HCT116 (cell line): ENCODE results near the gene REG1B. TPM values are rescaled to one million over a fixed set of nuclear protein-coding genes. Genes with fewer than 3 reads are reported as not detected.

Source experiments
- ATAC-seq: fragments of 200-7000 bp; cut with Tn5 transposase; 2 replicates; pipeline ENCODE4 v1.9.1; 2020; ENCODE audit warnings: mild to moderate bottlenecking, moderate library complexity
- BruUV-seq: library from RNA; stranded (reverse); fragments of 400-500 nt; replicated peaks from 2 replicates; lab custom pipeline; 2021; lab: Mats Ljungman, UMichigan
- CTCF ChIA-PET: fragments of 300-600 bp; sonication (Branson Sonifier 250); formaldehyde crosslinking; loops from one replicate; lab custom pipeline; 2021; ENCODE audit warnings: antibody characterized with exemption; lab: Charles Lee
- POLR2A ChIA-PET: fragments of 300-600, 350-600 bp; sonication (Branson Sonifier 250); formaldehyde crosslinking; loops from one replicate; lab custom pipeline; 2021; ENCODE audit warnings: antibody characterized with exemption; lab: Charles Lee
- RAD21 ChIA-PET, 2 experiments: fragments of 300-600 bp; sonication (Branson Sonifier 250); formaldehyde crosslinking; loops; one replicate each; lab custom pipeline; 2023; ENCODE audit warnings: low total read pairs in 2 of 2; ENCODE audit not compliant: uncharacterized antibody in 2 of 2, unreplicated experiment in 2 of 2, low non-redundant PET in 1 of 2; lab: Charles Lee
- DNase-seq: peaks from one replicate; pipeline ENCODE4 v3.0.0-alpha.2; 2010; ENCODE audit warnings: low read depth, low spot score
- H2AFZ ChIP-seq: fragments of 200-600 bp; shearing (Covaris generic), sonication (generic); 2 replicates; pipeline ENCODE4 v1.6.1; 2017; ENCODE audit warnings: low read depth, mixed run types, mixed read lengths, antibody characterized with exemption, low read length; ENCODE audit not compliant: poor library complexity, severe bottlenecking
- H3K27ac ChIP-seq: 2 replicates; pipeline ENCODE4 v1.5.1; 2012; ENCODE audit warnings: low read depth, low read length
- H3K27me3 ChIP-seq: fragments of 200-600 bp; sonication (generic); 2 replicates; pipeline ENCODE4 v1.6.1; 2016; ENCODE audit warnings: mixed run types, low read length, mixed read lengths; ENCODE audit not compliant: insufficient read depth
- H3K36me3 ChIP-seq, 2 experiments: fragments of 200-500 bp in 1 of 2; fragments of 200-600 bp in 1 of 2; sonication (Bioruptor generic) in 1 of 2; sonication (generic) in 1 of 2; 2 replicates each; pipeline versions ENCODE4 v1.5.1 to v1.6.1; 2014 to 2016; ENCODE audit warnings: low read length in 2 of 2, inconsistent platforms in 1 of 2, mixed read lengths in 1 of 2, mixed run types in 1 of 2; ENCODE audit not compliant: insufficient read depth in 2 of 2, control insufficient read depth in 1 of 2
- H3K4me1 ChIP-seq, 2 experiments: fragments of 200-600 bp in 1 of 2; sonication (generic) in 1 of 2; 2 replicates each; pipeline versions ENCODE4 v1.5.1 to v1.6.1; 2012 to 2017; ENCODE audit warnings: low read length in 2 of 2, inconsistent platforms in 1 of 2, mild to moderate bottlenecking in 1 of 2, mixed read lengths in 1 of 2, mixed run types in 1 of 2, moderate library complexity in 1 of 2; ENCODE audit not compliant: insufficient read depth in 2 of 2, control insufficient read depth in 1 of 2
- H3K4me2 ChIP-seq: fragments of 200-600 bp; sonication (generic); 2 replicates; pipeline ENCODE4 v1.6.1; 2017; ENCODE audit warnings: mixed run types, low read length, mixed read lengths
- H3K4me3 ChIP-seq, 2 experiments: fragments of 200-600 bp in 1 of 2; sonication (generic) in 1 of 2; replicated peaks in 1 of 2; 2 replicates each; pipeline ENCODE4 v1.5.1; 2011 to 2016; ENCODE audit warnings: low read length in 2 of 2, control low read depth in 1 of 2, low read depth in 1 of 2, mild to moderate bottlenecking in 1 of 2, mixed read lengths in 1 of 2, mixed run types in 1 of 2
- H3K79me2 ChIP-seq: fragments of 200-600 bp; sonication (generic); 2 replicates; pipeline ENCODE4 v1.6.1; 2017; ENCODE audit warnings: mild to moderate bottlenecking, mixed run types, low read length, moderate library complexity, mixed read lengths; ENCODE audit not compliant: insufficient read depth
- H3K9ac ChIP-seq: fragments of 200-600 bp; sonication (generic); 2 replicates; pipeline ENCODE4 v1.6.1; 2016; ENCODE audit warnings: low read length, mixed read lengths
- H3K9me2 ChIP-seq: fragments of 200-600 bp; sonication (generic), shearing (Covaris generic); 2 replicates; pipeline ENCODE4 v1.6.1; 2017; ENCODE audit warnings: mixed run types, mild to moderate bottlenecking, moderate library complexity; ENCODE audit not compliant: insufficient read depth
- H3K9me3 ChIP-seq, 2 experiments: fragments of 200-500 bp in 1 of 2; fragments of 200-600 bp in 1 of 2; sonication (Bioruptor generic) in 1 of 2; sonication (generic) in 1 of 2; 2 replicates each; pipeline ENCODE4 v1.6.1; 2014 to 2017; ENCODE audit warnings: low read length in 2 of 2, mixed read lengths in 2 of 2, inconsistent platforms in 1 of 2, low read depth in 1 of 2, mild to moderate bottlenecking in 1 of 2, mixed run types in 1 of 2, moderate library complexity in 1 of 2; ENCODE audit not compliant: control insufficient read depth in 1 of 2, insufficient read depth in 1 of 2
- H4K20me1 ChIP-seq: fragments of 200-600 bp; sonication (generic), shearing (Covaris generic); 2 replicates; pipeline ENCODE4 v1.6.1; 2017; ENCODE audit warnings: mixed run types, mild to moderate bottlenecking, moderate library complexity; ENCODE audit not compliant: insufficient read depth
- CTCF ChIP-seq, 3 experiments: fragments of 200-600 bp in 1 of 3; sonication (generic) in 1 of 3; IDR thresholded peaks in 2 of 3; conservative IDR thresholded peaks in 1 of 3; 2 replicates each; pipeline ENCODE4 v1.5.1; 2012 to 2017; ENCODE audit warnings: low read depth in 2 of 3, low read length in 2 of 3, antibody characterized with exemption in 1 of 3, borderline replicate concordance in 1 of 3, control low read depth in 1 of 3, mild to moderate bottlenecking in 1 of 3, mixed read lengths in 1 of 3, mixed run types in 1 of 3, moderate library complexity in 1 of 3; ENCODE audit not compliant: insufficient read depth in 1 of 3
- ELF1 ChIP-seq: IDR thresholded peaks from 2 replicates; pipeline ENCODE4 v1.6.1; 2012; ENCODE audit warnings: low read depth, borderline replicate concordance
- EZH2 ChIP-seq: fragments of 200-600 bp; sonication (generic); IDR thresholded peaks from 2 replicates; pipeline ENCODE4 v1.6.1; 2017; ENCODE audit warnings: antibody characterized with exemption, mixed run types
- FOSL1 ChIP-seq: IDR thresholded peaks from 2 replicates; pipeline ENCODE4 v1.6.1; 2012; ENCODE audit warnings: low read depth
- POLR2AphosphoS5 ChIP-seq: IDR thresholded peaks from 2 replicates; pipeline ENCODE4 v1.6.1; 2011; ENCODE audit warnings: mild to moderate bottlenecking, low read depth, low read length, moderate library complexity
- SIN3A ChIP-seq: IDR thresholded peaks from 2 replicates; pipeline ENCODE4 v1.6.1; 2012; ENCODE audit warnings: low read depth
- TCF7L2 ChIP-seq: IDR thresholded peaks from 2 replicates; pipeline ENCODE4 v1.7.0; 2011; ENCODE audit warnings: borderline replicate concordance, inconsistent platforms; ENCODE audit not compliant: insufficient read depth, insufficient read length; ENCODE audit errors: extremely low read depth
- ZNF274 ChIP-seq: fragments of 200-500 bp; sonication (Bioruptor generic); IDR thresholded peaks from 2 replicates; pipeline ENCODE4 v1.6.1; 2014; ENCODE audit warnings: mild to moderate bottlenecking, low read depth, low read length, inconsistent platforms
- intact Hi-C: fragments of 100-400 bp; cut with micrococcal nuclease; formaldehyde crosslinking; loops from 2 replicates; pipeline ENCODE4 v1.10.0; 2022
- total RNA-seq: library from RNA; stranded (reverse); gene quantifications from one replicate; pipeline ENCODE4 v1.2.1, GENCODE V29; 2021; ENCODE audit not compliant: unreplicated experiment
- TF ChIP-seq, protein P1 (sequence below): IDR thresholded peaks from 2 replicates; pipeline ENCODE4 v1.6.1; 2012; ENCODE audit warnings: low read depth
- TF ChIP-seq, protein P2 (sequence below): IDR thresholded peaks from 2 replicates; pipeline ENCODE4 v1.6.1; 2012
- TF ChIP-seq, protein P3 (sequence below): IDR thresholded peaks from 2 replicates; pipeline ENCODE4 v1.6.1; 2011; ENCODE audit warnings: mild to moderate bottlenecking, low read length, moderate library complexity; ENCODE audit not compliant: insufficient replicate concordance; ENCODE audit errors: extremely low read depth

Gene REG1B
- total RNA-seq, 1 experiment from 2014 or later: 4.2 TPM

DNA sequence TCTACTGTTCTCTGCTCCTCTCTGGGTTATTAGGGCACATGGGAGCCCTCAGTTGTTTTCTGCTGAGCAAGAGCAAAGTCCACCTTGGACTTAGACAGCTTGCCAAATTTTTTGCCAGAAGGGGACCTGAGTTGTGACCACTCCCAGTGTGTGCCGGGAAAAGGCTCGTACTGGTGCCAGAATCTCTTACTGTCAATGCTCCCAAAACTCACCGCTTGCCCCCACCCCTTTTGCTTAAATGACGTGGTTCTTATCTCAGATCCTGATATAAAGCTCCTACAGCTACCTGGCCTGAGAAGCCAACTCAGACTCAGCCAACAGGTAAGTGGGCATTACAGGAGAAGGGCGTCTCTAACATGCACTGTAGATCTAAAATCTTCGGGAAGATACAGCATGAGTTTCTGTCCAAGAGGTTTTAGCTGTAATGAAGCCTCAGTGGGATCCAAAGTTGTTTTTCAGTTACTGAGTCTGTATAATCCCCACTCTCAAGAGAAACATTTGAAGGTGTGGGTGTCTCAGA is 32.5 kb upstream of the REG1B start, which contains the start of gene REG1A:
TSS of gene REG1A (plus strand) at position 295 of the 520 bp plus-strand sequence. CDS start 374 bp downstream, outside the sequence.
- BruUV-seq: no TSS peak
- no peaks in the 10 kb centered on the region for H3K4me1 ChIP-seq
- TF ChIP-seq ZNF274 (no peak), TCF7L2 (no peak), ELF1 (no peak), FOSL1 (no peak), POLR2AphosphoS5 (no peak), EZH2 (no peak), CTCF (IDR thresholded peaks at IDR 0.05 in 2 of 3, conservative IDR thresholded peaks at IDR 0.05 in 1 of 3; ENCODE audit: borderline replicate concordance in 1 of 3, insufficient read depth in 1 of 3, low read depth in 2 of 3, low read length in 2 of 3) (no peak), SIN3A (no peak)
- TF ChIP-seq, protein P1, sequence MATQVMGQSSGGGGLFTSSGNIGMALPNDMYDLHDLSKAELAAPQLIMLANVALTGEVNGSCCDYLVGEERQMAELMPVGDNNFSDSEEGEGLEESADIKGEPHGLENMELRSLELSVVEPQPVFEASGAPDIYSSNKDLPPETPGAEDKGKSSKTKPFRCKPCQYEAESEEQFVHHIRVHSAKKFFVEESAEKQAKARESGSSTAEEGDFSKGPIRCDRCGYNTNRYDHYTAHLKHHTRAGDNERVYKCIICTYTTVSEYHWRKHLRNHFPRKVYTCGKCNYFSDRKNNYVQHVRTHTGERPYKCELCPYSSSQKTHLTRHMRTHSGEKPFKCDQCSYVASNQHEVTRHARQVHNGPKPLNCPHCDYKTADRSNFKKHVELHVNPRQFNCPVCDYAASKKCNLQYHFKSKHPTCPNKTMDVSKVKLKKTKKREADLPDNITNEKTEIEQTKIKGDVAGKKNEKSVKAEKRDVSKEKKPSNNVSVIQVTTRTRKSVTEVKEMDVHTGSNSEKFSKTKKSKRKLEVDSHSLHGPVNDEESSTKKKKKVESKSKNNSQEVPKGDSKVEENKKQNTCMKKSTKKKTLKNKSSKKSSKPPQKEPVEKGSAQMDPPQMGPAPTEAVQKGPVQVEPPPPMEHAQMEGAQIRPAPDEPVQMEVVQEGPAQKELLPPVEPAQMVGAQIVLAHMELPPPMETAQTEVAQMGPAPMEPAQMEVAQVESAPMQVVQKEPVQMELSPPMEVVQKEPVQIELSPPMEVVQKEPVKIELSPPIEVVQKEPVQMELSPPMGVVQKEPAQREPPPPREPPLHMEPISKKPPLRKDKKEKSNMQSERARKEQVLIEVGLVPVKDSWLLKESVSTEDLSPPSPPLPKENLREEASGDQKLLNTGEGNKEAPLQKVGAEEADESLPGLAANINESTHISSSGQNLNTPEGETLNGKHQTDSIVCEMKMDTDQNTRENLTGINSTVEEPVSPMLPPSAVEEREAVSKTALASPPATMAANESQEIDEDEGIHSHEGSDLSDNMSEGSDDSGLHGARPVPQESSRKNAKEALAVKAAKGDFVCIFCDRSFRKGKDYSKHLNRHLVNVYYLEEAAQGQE: no peak
- TF ChIP-seq, protein P2, sequence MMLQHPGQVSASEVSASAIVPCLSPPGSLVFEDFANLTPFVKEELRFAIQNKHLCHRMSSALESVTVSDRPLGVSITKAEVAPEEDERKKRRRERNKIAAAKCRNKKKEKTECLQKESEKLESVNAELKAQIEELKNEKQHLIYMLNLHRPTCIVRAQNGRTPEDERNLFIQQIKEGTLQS: no peak
- TF ChIP-seq, protein P3, sequence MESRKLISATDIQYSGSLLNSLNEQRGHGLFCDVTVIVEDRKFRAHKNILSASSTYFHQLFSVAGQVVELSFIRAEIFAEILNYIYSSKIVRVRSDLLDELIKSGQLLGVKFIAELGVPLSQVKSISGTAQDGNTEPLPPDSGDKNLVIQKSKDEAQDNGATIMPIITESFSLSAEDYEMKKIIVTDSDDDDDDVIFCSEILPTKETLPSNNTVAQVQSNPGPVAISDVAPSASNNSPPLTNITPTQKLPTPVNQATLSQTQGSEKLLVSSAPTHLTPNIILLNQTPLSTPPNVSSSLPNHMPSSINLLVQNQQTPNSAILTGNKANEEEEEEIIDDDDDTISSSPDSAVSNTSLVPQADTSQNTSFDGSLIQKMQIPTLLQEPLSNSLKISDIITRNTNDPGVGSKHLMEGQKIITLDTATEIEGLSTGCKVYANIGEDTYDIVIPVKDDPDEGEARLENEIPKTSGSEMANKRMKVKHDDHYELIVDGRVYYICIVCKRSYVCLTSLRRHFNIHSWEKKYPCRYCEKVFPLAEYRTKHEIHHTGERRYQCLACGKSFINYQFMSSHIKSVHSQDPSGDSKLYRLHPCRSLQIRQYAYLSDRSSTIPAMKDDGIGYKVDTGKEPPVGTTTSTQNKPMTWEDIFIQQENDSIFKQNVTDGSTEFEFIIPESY: no peak
- H3K4me3 ChIP-seq: no peak within 1 kb of the TSS
- no peaks in the 10 kb centered on the region for H3K9me2 ChIP-seq
- peaks cover 0 to 26% of the 10 kb centered on the region in 2 experiments; a peak in 2 of 4 replicates for H3K9me3 ChIP-seq
- no peaks in the 10 kb centered on the region for H3K79me2 ChIP-seq
- no peaks in the 10 kb centered on the region for H4K20me1 ChIP-seq
- intact Hi-C loops: no loop called here
- H3K9ac ChIP-seq: no peak within 1 kb of the TSS
- no peak within 1 kb of the TSS for H2AFZ ChIP-seq
- ChIA-PET RAD21 (no interaction called here), CTCF (no interaction called here), POLR2A (no interaction called here)
- no peak within 1 kb of the TSS for H3K27ac ChIP-seq
- ATAC-seq (no peak), DNase-seq (no peak)
- H3K4me2 ChIP-seq: no peak within 1 kb of the TSS
- H3K36me3 ChIP-seq: no peaks in the 10 kb centered on the region
- no peaks in the 10 kb centered on the region for H3K27me3 ChIP-seq
